Measurements from ENCODE around the gene XYLT1.

XYLT1 gene

DNA sequence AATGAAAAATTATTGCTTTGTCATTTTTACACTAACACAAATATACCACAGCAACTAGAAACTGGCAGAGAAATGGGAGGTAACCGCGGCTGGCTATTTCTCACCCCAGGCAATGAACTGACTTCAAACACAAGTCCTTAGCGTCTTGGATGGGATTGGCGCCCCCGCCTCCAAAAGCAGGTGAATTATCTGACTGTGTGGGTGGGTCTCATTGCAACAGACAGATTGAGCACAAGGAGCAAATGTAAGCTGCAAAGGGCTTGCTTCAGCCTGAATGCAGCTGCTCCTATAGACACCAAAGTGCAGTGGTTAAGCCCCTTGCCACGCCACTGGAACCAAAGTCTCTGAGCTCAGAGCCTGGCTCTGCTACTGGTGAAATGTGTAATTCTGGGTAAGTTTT is 225.0 kb downstream of the XYLT1 start:
- TF ChIP-seq, protein P1, sequence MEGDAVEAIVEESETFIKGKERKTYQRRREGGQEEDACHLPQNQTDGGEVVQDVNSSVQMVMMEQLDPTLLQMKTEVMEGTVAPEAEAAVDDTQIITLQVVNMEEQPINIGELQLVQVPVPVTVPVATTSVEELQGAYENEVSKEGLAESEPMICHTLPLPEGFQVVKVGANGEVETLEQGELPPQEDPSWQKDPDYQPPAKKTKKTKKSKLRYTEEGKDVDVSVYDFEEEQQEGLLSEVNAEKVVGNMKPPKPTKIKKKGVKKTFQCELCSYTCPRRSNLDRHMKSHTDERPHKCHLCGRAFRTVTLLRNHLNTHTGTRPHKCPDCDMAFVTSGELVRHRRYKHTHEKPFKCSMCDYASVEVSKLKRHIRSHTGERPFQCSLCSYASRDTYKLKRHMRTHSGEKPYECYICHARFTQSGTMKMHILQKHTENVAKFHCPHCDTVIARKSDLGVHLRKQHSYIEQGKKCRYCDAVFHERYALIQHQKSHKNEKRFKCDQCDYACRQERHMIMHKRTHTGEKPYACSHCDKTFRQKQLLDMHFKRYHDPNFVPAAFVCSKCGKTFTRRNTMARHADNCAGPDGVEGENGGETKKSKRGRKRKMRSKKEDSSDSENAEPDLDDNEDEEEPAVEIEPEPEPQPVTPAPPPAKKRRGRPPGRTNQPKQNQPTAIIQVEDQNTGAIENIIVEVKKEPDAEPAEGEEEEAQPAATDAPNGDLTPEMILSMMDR (IDR thresholded peaks at IDR 0.05; ENCODE audit: low read depth, low read length, missing control alignments) = no peak
- no peak for DNase-seq (ENCODE audit: low read depth)

DNA sequence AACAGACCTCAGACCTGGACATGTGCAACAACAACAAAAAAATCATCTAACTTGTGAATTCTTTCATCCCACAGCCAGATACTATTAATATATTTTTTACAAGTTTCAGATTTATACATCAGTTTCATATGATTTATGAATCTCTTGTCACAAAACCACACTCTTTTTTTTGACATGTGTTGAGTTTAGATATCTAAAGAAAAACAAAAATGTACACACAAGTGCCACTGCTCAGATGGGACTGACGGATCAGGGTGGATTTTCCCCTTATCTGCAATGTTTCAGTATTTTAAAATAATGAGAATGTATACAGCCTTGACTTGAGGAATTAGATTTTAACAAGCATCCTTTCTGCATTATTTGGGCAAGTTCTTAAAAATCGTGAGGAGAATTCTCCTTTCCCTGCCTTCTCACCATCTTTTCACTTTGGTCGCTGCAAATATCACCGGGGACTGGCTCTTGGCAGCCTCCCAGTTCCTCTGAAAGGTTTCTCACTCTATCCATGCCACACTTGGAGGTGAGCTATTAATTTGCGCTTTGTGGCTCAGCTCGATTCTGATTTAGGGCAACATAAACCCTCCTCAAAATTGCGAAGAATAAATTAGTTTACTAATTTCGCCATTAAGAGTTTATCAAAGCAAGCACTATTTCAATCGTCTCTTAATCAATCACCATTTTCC is 225.7 kb downstream of the XYLT1 start:
- H3K4me3 ChIP-seq (ENCODE audit: low read depth, low read length) = no peak overlapping the region
- TF ChIP-seq, protein P1 (IDR thresholded peaks at IDR 0.05; ENCODE audit: low read depth, low read length, missing control alignments) = no peak
- no peak for DNase-seq (ENCODE audit: low read depth)

More for the DNA sequence above, 225.0 kb downstream of the XYLT1 start:
- no peak overlapping the region for H3K4me3 ChIP-seq (ENCODE audit: low read depth, low read length)

DNA sequence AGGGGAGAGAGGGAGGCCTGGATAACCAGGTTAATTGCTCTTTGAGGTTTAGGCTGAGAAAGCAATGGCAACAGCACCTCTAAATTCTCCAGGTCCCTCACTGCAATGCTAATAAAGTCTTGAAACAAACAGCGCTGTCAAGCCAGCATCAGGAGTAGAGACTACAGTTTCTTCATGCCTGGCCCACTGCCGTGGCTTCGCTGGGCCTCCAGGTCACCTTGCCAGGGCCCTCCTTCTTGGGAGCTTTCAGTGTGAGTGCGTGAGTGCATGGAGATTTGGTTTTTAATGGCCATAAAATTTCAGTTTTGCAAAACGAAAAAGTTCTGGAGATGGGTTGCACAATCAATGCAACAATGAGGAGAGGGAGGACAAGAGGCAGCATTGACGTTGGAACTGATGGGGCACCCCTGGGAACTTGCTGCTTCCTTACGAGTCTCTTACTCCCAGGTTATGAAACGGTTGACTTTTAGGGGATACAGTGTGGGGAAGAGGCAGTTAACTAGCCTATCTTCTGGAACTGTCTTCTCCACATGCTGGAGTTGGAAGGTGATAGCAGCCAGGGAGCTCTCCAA is 229.4 kb downstream of the XYLT1 start:
- TF ChIP-seq, protein P1 (IDR thresholded peaks at IDR 0.05; ENCODE audit: low read depth, low read length, missing control alignments) = no peak
- DNase-seq (ENCODE audit: low read depth) = no peak
- no peak overlapping the region for H3K4me3 ChIP-seq (ENCODE audit: low read depth, low read length)

- H3K4me3 ChIP-seq (ENCODE audit: low read depth, low read length) = no peak overlapping the region
- TF ChIP-seq, protein P1 (IDR thresholded peaks at IDR 0.05; ENCODE audit: low read depth, low read length, missing control alignments) = no peak
- peak; percentile 51 for DNase-seq (ENCODE audit: low read depth)
Measured at GRCh38 chr16:17238285-17239028, 232.3 kb downstream of the XYLT1 start.

GRCh38 chr16:17237350-17237944 is 233.3 kb downstream of the XYLT1 start:
- no peak overlapping the region for H3K4me3 ChIP-seq (ENCODE audit: low read depth, low read length)
- TF ChIP-seq, protein P1 (IDR thresholded peaks at IDR 0.05; ENCODE audit: low read depth, low read length, missing control alignments) = no peak
- DNase-seq (ENCODE audit: low read depth) = no peak

- TF ChIP-seq, protein P1 (IDR thresholded peaks at IDR 0.05; ENCODE audit: low read depth, low read length, missing control alignments) = no peak
- no peak overlapping the region for H3K4me3 ChIP-seq (ENCODE audit: low read depth, low read length)
- no peak for DNase-seq (ENCODE audit: low read depth)
Measured at GRCh38 chr16:17235147-17235815, 235.5 kb downstream of the XYLT1 start.
